IMR-90 (cell line): ENCODE data around the gene ZSCAN5A. TPM values are rescaled to one million over a fixed set of nuclear protein-coding genes. Genes with fewer than 3 reads are reported as not detected.

ENCODE experiments used
- ATAC-seq: fragments of 200-7000 bp; cut with Tn5 transposase; 2 replicates; pipeline ENCODE4 v1.9.1; 2020; ENCODE audit warnings: low read depth, mild to moderate bottlenecking, moderate library complexity
- BruUV-seq: library from RNA; stranded (reverse); fragments of 400-500 nt; replicated peaks from 2 replicates; lab custom pipeline; 2021; lab: Mats Ljungman, UMichigan
- CTCF ChIA-PET: fragments of 300-600 bp; formaldehyde crosslinking; extraction: SDS; loops from one replicate; lab custom pipeline; 2021; ENCODE audit warnings: antibody characterized with exemption; lab: Yijun Ruan, JAX
- POLR2A ChIA-PET: fragments of 300-600 bp; sonication (Branson Sonifier 250); formaldehyde crosslinking; loops from one replicate; lab custom pipeline; 2022; ENCODE audit warnings: antibody characterized with exemption; ENCODE audit not compliant: unreplicated experiment; lab: Charles Lee
- DNase-seq: peaks from one replicate; pipeline ENCODE4 v3.0.0; 2013
- H2AFZ ChIP-seq: replicated peaks from 2 replicates; pipeline ENCODE3; 2013; ENCODE audit warnings: low read length, mild to moderate bottlenecking; ENCODE audit not compliant: poor library complexity
- H2AK5ac ChIP-seq: 2 replicates; pipeline ENCODE4 v1.6.1; 2013; ENCODE audit warnings: low read depth, low read length, inconsistent platforms
- H2AK9ac ChIP-seq: replicated peaks from 2 replicates; pipeline ENCODE3; 2013; ENCODE audit warnings: mild to moderate bottlenecking, low read depth, low read length, moderate library complexity; ENCODE audit not compliant: poor library complexity
- H2BK120ac ChIP-seq: 2 replicates; pipeline ENCODE4 v1.6.1; 2013; ENCODE audit warnings: low read depth, low read length, inconsistent platforms
- H2BK15ac ChIP-seq: 3 replicates; pipeline ENCODE4 v1.6.1; 2013; ENCODE audit warnings: low read depth, low read length, inconsistent platforms
- H2BK20ac ChIP-seq: 2 replicates; pipeline ENCODE4 v1.6.1; 2013; ENCODE audit warnings: low read depth, mild to moderate bottlenecking, inconsistent platforms, low read length, moderate library complexity
- H2BK5ac ChIP-seq: 2 replicates; pipeline ENCODE4 v1.6.1; 2013; ENCODE audit warnings: mild to moderate bottlenecking, low read depth, low read length, inconsistent platforms; ENCODE audit not compliant: poor library complexity, severe bottlenecking
- H3K14ac ChIP-seq: replicated peaks from 2 replicates; pipeline ENCODE4 v1.6.1; 2013; ENCODE audit warnings: low read depth, low read length, inconsistent platforms
- H3K18ac ChIP-seq: 2 replicates; pipeline ENCODE4 v1.6.1; 2013; ENCODE audit warnings: low read depth, low read length, control low read depth
- H3K23ac ChIP-seq: 2 replicates; pipeline ENCODE4 v1.6.1; 2013; ENCODE audit warnings: low read depth, low read length, inconsistent platforms
- H3K27ac ChIP-seq: 2 replicates; pipeline ENCODE4 v1.5.1; 2013; ENCODE audit warnings: mild to moderate bottlenecking, control low read depth, low read length; ENCODE audit not compliant: insufficient read depth
- H3K27me3 ChIP-seq: 2 replicates; pipeline ENCODE4 v1.6.1; 2013; ENCODE audit warnings: low read length; ENCODE audit not compliant: control insufficient read depth, insufficient read depth
- H3K36me3 ChIP-seq: 2 replicates; pipeline ENCODE4 v1.6.1; 2013; ENCODE audit warnings: low read length, mixed read lengths; ENCODE audit not compliant: control insufficient read depth, insufficient read depth
- H3K4ac ChIP-seq: 2 replicates; pipeline ENCODE4 v1.6.1; 2013; ENCODE audit warnings: low read depth, low read length, inconsistent platforms
- H3K4me1 ChIP-seq: 2 replicates; pipeline ENCODE4 v1.6.1; 2013; ENCODE audit warnings: low read length, mixed read lengths; ENCODE audit not compliant: control insufficient read depth, insufficient read depth
- H3K4me2 ChIP-seq: 2 replicates; pipeline ENCODE4 v1.6.1; 2013; ENCODE audit warnings: low read depth, mild to moderate bottlenecking, control low read depth, low read length, moderate library complexity
- H3K4me3 ChIP-seq: 2 replicates; pipeline ENCODE4 v1.5.1; 2013; ENCODE audit warnings: low read depth, mild to moderate bottlenecking, control low read depth, low read length, moderate library complexity; ENCODE audit not compliant: insufficient read depth
- H3K56ac ChIP-seq: 2 replicates; pipeline ENCODE4 v1.6.1; 2013; ENCODE audit warnings: low read length, inconsistent platforms; ENCODE audit not compliant: insufficient read depth; ENCODE audit errors: extremely low read depth
- H3K79me1 ChIP-seq, 2 experiments: 2 replicates each; pipeline ENCODE4 v1.6.1; 2013; ENCODE audit warnings: low read length in 2 of 2, inconsistent platforms in 1 of 2, low read depth in 1 of 2
- H3K9ac ChIP-seq: 2 replicates; pipeline ENCODE4 v1.6.1; 2013; ENCODE audit warnings: low read depth, low read length, control low read depth
- H3K9me1 ChIP-seq: 2 replicates; pipeline ENCODE4 v1.6.1; 2013; ENCODE audit warnings: low read length, inconsistent platforms; ENCODE audit not compliant: insufficient read depth
- H3K9me3 ChIP-seq: 2 replicates; pipeline ENCODE4 v1.6.1; 2013; ENCODE audit warnings: low read length; ENCODE audit not compliant: control insufficient read depth, insufficient read depth
- H4K20me1 ChIP-seq: 2 replicates; pipeline ENCODE4 v1.6.1; 2013; ENCODE audit warnings: low read length, inconsistent platforms; ENCODE audit not compliant: insufficient read depth
- H4K5ac ChIP-seq: 2 replicates; pipeline ENCODE4 v1.6.1; 2013; ENCODE audit warnings: mild to moderate bottlenecking, low read depth, low read length, control low read depth
- H4K8ac ChIP-seq, 2 experiments: 2 replicates each; pipeline ENCODE4 v1.6.1; 2013; ENCODE audit warnings: low read depth in 2 of 2, low read length in 2 of 2, control low read depth in 1 of 2, inconsistent platforms in 1 of 2
- H4K91ac ChIP-seq: 2 replicates; pipeline ENCODE4 v1.6.1; 2013; ENCODE audit warnings: low read depth, low read length, inconsistent platforms; ENCODE audit not compliant: insufficient read depth
- BHLHE40 ChIP-seq: fragments of 150-350 bp; IDR thresholded peaks from 2 replicates; pipeline ENCODE4 v1.6.1; 2016; ENCODE audit warnings: mild to moderate bottlenecking, low read depth, low read length
- CEBPB ChIP-seq: IDR thresholded peaks from 2 replicates; pipeline ENCODE4 v1.6.1; 2012; ENCODE audit warnings: low read depth, low read length, improper control_type of control experiment
- CHD1 ChIP-seq: IDR thresholded peaks from 2 replicates; pipeline ENCODE4 v1.6.1; 2012; ENCODE audit warnings: low read depth, low read length, improper control_type of control experiment
- CTCF ChIP-seq: conservative IDR thresholded peaks from 2 replicates; pipeline ENCODE4 v1.5.1; 2012; ENCODE audit warnings: mild to moderate bottlenecking, low read depth, low read length, improper control_type of control experiment
- ELK1 ChIP-seq: fragments of 150-350 bp; IDR thresholded peaks from 2 replicates; pipeline ENCODE4 v1.6.1; 2016; ENCODE audit warnings: low read depth, mild to moderate bottlenecking, low read length, moderate library complexity, borderline replicate concordance
- MAFK ChIP-seq: IDR thresholded peaks from 2 replicates; pipeline ENCODE4 v1.6.1; 2012; ENCODE audit warnings: low read depth, low read length, improper control_type of control experiment
- MAZ ChIP-seq: IDR thresholded peaks from 2 replicates; pipeline ENCODE4 v1.6.1; 2012; ENCODE audit warnings: low read depth, mild to moderate bottlenecking, low read length, improper control_type of control experiment, moderate library complexity, borderline replicate concordance
- MXI1 ChIP-seq: IDR thresholded peaks from 2 replicates; pipeline ENCODE4 v1.6.1; 2012; ENCODE audit warnings: low read depth, mild to moderate bottlenecking, low read length, moderate library complexity, borderline replicate concordance
- POLR2A ChIP-seq: IDR thresholded peaks from 2 replicates; pipeline ENCODE4 v1.6.1; 2012; ENCODE audit warnings: mild to moderate bottlenecking, low read depth, low read length
- RAD21 ChIP-seq: IDR thresholded peaks from 2 replicates; pipeline ENCODE4 v1.6.1; 2012; ENCODE audit warnings: low read length, improper control_type of control experiment
- RFX5 ChIP-seq: IDR thresholded peaks from 2 replicates; pipeline ENCODE4 v1.8.0; 2012; ENCODE audit warnings: low read depth, mild to moderate bottlenecking, low read length, moderate library complexity
- SMC3 ChIP-seq: fragments of 150-350 bp; IDR thresholded peaks from 2 replicates; pipeline ENCODE4 v1.6.1; 2016; ENCODE audit warnings: low read depth, mild to moderate bottlenecking, antibody characterized with exemption, low read length, moderate library complexity
- USF2 ChIP-seq: fragments of 150-350 bp; IDR thresholded peaks from 2 replicates; pipeline ENCODE4 v1.6.1; 2017; ENCODE audit warnings: mild to moderate bottlenecking, antibody characterized with exemption, low read length, low read depth
- WGBS, 2 experiments: methylation state at CpG; one replicate each; pipeline versions ENCODE4 v1.1.5 to v1.1.7; 2013; ENCODE audit warnings: missing lambda C conversion rate in 2 of 2; ENCODE audit not compliant: insufficient read length in 1 of 2; ENCODE audit errors: extremely low coverage in 2 of 2; 5-methylcytosine and 5-hydroxymethylcytosine counted together
- dilution Hi-C: fragments of 300-500 bp; cut with HindIII; formaldehyde crosslinking; loops from one replicate; pipeline ENCODE4 v1.14.3; 2018; ENCODE audit warnings: low sequenced_read_pairs; ENCODE audit not compliant: unreplicated experiment
- in situ Hi-C: fragments of 300-500 bp; cut with MboI; formaldehyde crosslinking; loops from 3 replicates; pipeline ENCODE4 v1.14.3; 2019; ENCODE audit warnings: low sequenced_read_pairs, inconsistent platforms, mixed read lengths
- intact Hi-C: fragments of 100-400 bp; cut with micrococcal nuclease; formaldehyde crosslinking; loops from 2 replicates; pipeline ENCODE4 v1.10.0; 2022
- polyA plus RNA-seq, 3 experiments: library from polyadenylated mRNA; depleted of rRNA; stranded (reverse); fragments of >200 nt; gene quantifications; 2 replicates each; pipeline ENCODE4 v1.2.3, GENCODE V29; 2012; ENCODE audit warnings: low replicate concordance in 1 of 3
- total RNA-seq: library from RNA; depleted of rRNA; stranded (reverse); fragments of >200 nt; gene quantifications from 2 replicates; pipeline ENCODE4 v1.2.3, GENCODE V29; 2012

Gene ZSCAN5A
- total and polyA plus RNA-seq, 2 of the 4 experiments (the other 2 are of a cell fraction) = 4.3 to 5.0 TPM

GRCh38 chr19:56270676-56271075 is 44.0 kb downstream of the ZSCAN5A start:
- Histone ChIP-seq H2BK5ac (no peak overlapping the region), H3K79me1 (no peaks in the 10 kb centered on the region), H3K18ac (no peak overlapping the region), H3K4me2 (no peak overlapping the region), H3K14ac (no peak overlapping the region), H2BK20ac (no peak overlapping the region), H3K4ac (no peak overlapping the region), H3K56ac (no peak overlapping the region), H2AK5ac (no peak overlapping the region), H3K36me3 (no peaks in the 10 kb centered on the region), H3K4me3 (no peak overlapping the region), H3K4me1 (no peaks in the 10 kb centered on the region), H4K91ac (no peak overlapping the region), H4K8ac (no peak overlapping the region), H3K9me1 (no peaks in the 10 kb centered on the region), H2AK9ac (no peak overlapping the region), H2BK15ac (no peak overlapping the region), H3K23ac (no peak overlapping the region), H2AFZ (no peak overlapping the region), H2BK120ac (no peak overlapping the region), H3K27ac (no peak overlapping the region), H4K5ac (no peak overlapping the region), H3K9ac (no peak overlapping the region), H3K9me3 (no peaks in the 10 kb centered on the region), H4K20me1 (no peaks in the 10 kb centered on the region), H3K27me3 (no peaks in the 10 kb centered on the region)
- no TSS peak for BruUV-seq
- no CpG with 5 or more reads among the region's 3 CpGs for WGBS, 2 experiments
- DNase-seq = peak; percentile 14
- CTCF ChIA-PET = no interaction called here
- intact Hi-C loops = no loop called here
- in situ Hi-C loops = no loop called here
- TF ChIP-seq USF2 (no peak), BHLHE40 (no peak), CHD1 (no peak), ELK1 (no peak), RFX5 (no peak), MAZ (no peak), MXI1 (no peak), POLR2A (no peak), CTCF (no peak), MAFK (no peak), RAD21 (no peak), SMC3 (no peak), CEBPB (no peak)
- dilution Hi-C loops = no loop called here
- ATAC-seq = no peak; the same call in 1 of the 2 replicates
- POLR2A ChIA-PET = no interaction called here
